Trophoblast cell (in vitro differentiated cells and primary cell): ENCODE measurements around the gene TTYH2.

Experiments
- DNase-seq, 2 donors: peaks; one replicate each; pipeline ENCODE4 v3.0.0-alpha.2; 2016
- H2AFZ ChIP-seq: 2 replicates; pipeline ENCODE4 v1.6.1; 2013; ENCODE audit warnings: low read length, moderate library complexity, mild to moderate bottlenecking; ENCODE audit not compliant: insufficient read depth, poor library complexity
- H2AK5ac ChIP-seq: 2 replicates; pipeline ENCODE4 v1.6.1; 2013; ENCODE audit warnings: mild to moderate bottlenecking, low read length
- H2BK120ac ChIP-seq: 2 replicates; pipeline ENCODE4 v1.6.1; 2013; ENCODE audit warnings: low read length, mild to moderate bottlenecking, moderate library complexity; ENCODE audit not compliant: insufficient read depth, poor library complexity
- H2BK12ac ChIP-seq: 2 replicates; pipeline ENCODE4 v1.6.1; 2013; ENCODE audit warnings: mild to moderate bottlenecking, low read length, moderate library complexity
- H2BK5ac ChIP-seq: 2 replicates; pipeline ENCODE4 v1.6.1; 2013; ENCODE audit warnings: low read length, low read depth, moderate library complexity, mild to moderate bottlenecking; ENCODE audit not compliant: poor library complexity
- H3K14ac ChIP-seq: 2 replicates; pipeline ENCODE4 v1.6.1; 2013; ENCODE audit warnings: mild to moderate bottlenecking, low read length
- H3K18ac ChIP-seq: 2 replicates; pipeline ENCODE4 v1.6.1; 2013; ENCODE audit warnings: mild to moderate bottlenecking, low read length
- H3K23ac ChIP-seq: 2 replicates; pipeline ENCODE4 v1.6.1; 2013; ENCODE audit warnings: low read length
- H3K27ac ChIP-seq: 2 replicates; pipeline ENCODE4 v1.5.1; 2013; ENCODE audit warnings: low read depth, mild to moderate bottlenecking, inconsistent platforms, low read length, moderate library complexity
- H3K27me3 ChIP-seq: 2 replicates; pipeline ENCODE4 v1.6.1; 2013; ENCODE audit warnings: inconsistent platforms, mild to moderate bottlenecking, low read length, moderate library complexity; ENCODE audit not compliant: insufficient read depth
- H3K36me3 ChIP-seq, 2 experiments: 1 replicate in 1 of 2; 2 replicates in 1 of 2; pipeline ENCODE4 v1.6.1; 2013; ENCODE audit warnings: low read length in 2 of 2, mild to moderate bottlenecking in 2 of 2, moderate library complexity in 1 of 2; ENCODE audit not compliant: insufficient read depth in 2 of 2, control insufficient read depth in 1 of 2
- H3K4ac ChIP-seq: 2 replicates; pipeline ENCODE4 v1.6.1; 2013; ENCODE audit warnings: low read depth, mild to moderate bottlenecking, low read length, moderate library complexity
- H3K4me1 ChIP-seq, 2 experiments: 1 replicate in 1 of 2; 2 replicates in 1 of 2; pipeline ENCODE4 v1.6.1; 2013; ENCODE audit warnings: low read length in 2 of 2, mild to moderate bottlenecking in 2 of 2, moderate library complexity in 1 of 2; ENCODE audit not compliant: insufficient read depth in 2 of 2, control insufficient read depth in 1 of 2
- H3K4me2 ChIP-seq: 2 replicates; pipeline ENCODE4 v1.6.1; 2013; ENCODE audit warnings: inconsistent platforms, mild to moderate bottlenecking, low read length, moderate library complexity
- H3K4me3 ChIP-seq: 2 replicates; pipeline ENCODE4 v1.5.1; 2013; ENCODE audit warnings: mild to moderate bottlenecking, low read depth, low read length, inconsistent platforms
- H3K79me1 ChIP-seq: one replicate; pipeline ENCODE4 v1.6.1; 2013; ENCODE audit warnings: low read length
- H3K79me2 ChIP-seq: 2 replicates; pipeline ENCODE4 v1.6.1; 2013; ENCODE audit warnings: low read length, mild to moderate bottlenecking; ENCODE audit not compliant: control insufficient read depth, insufficient read depth, poor library complexity
- H3K9ac ChIP-seq: 2 replicates; pipeline ENCODE4 v1.6.1; 2013; ENCODE audit warnings: mild to moderate bottlenecking, low read length
- H3K9me3 ChIP-seq: 2 replicates; pipeline ENCODE4 v1.6.1; 2013; ENCODE audit warnings: low read depth, mild to moderate bottlenecking, control low read depth, inconsistent platforms, low read length; ENCODE audit not compliant: insufficient read depth
- H4K12ac ChIP-seq: 2 replicates; pipeline ENCODE4 v1.6.1; 2013; ENCODE audit warnings: low read depth, mild to moderate bottlenecking, low read length, moderate library complexity
- H4K8ac ChIP-seq: 2 replicates; pipeline ENCODE4 v1.6.1; 2013; ENCODE audit warnings: low read depth, mild to moderate bottlenecking, low read length, moderate library complexity
- H4K91ac ChIP-seq: one replicate; pipeline ENCODE4 v1.6.1; 2013; ENCODE audit warnings: low read depth, mild to moderate bottlenecking, low read length, moderate library complexity
- WGBS: extraction: QIAGEN DNeasy Blood & Tissue Kit; methylation state at CpG from one replicate; pipeline ENCODE4 v1.1.7; 2013; ENCODE audit warnings: missing lambda C conversion rate; ENCODE audit not compliant: insufficient read length, insufficient coverage; ENCODE audit errors: extremely low coverage; 5-methylcytosine and 5-hydroxymethylcytosine counted together

TTYH2 gene

GRCh38 chr17:74194682-74195081 is 18.7 kb upstream of the TTYH2 start:
- H2AK5ac ChIP-seq, result no peak overlapping the region
- H3K9ac ChIP-seq, result no peak overlapping the region
- H4K12ac ChIP-seq, result no peak overlapping the region
- WGBS, result no CpG with 5 or more reads among the region's 9 CpGs
- no peaks in the 10 kb centered on the region for H3K79me1 ChIP-seq
- H3K4me1 ChIP-seq, result no peaks in the 10 kb centered on the region
- H3K27me3 ChIP-seq, result no peaks in the 10 kb centered on the region
- no peaks in the 10 kb centered on the region for H3K79me2 ChIP-seq
- H2BK12ac ChIP-seq, result no peak overlapping the region
- H3K27ac ChIP-seq, result no peak overlapping the region
- no peak overlapping the region for H2BK120ac ChIP-seq
- no peak overlapping the region for H2AFZ ChIP-seq
- no peak overlapping the region for H3K4me3 ChIP-seq
- H4K91ac ChIP-seq, result no peak overlapping the region
- peaks cover under 1% of the 10 kb centered on the region for H3K9me3 ChIP-seq
- no peaks in the 10 kb centered on the region for H3K36me3 ChIP-seq
- no peak for DNase-seq
- H4K8ac ChIP-seq, result no peak overlapping the region
- H3K4ac ChIP-seq, result no peak overlapping the region
- H3K18ac ChIP-seq, result no peak overlapping the region
- H2BK5ac ChIP-seq, result no peak overlapping the region
- no peak overlapping the region for H3K14ac ChIP-seq
- no peak overlapping the region for H3K4me2 ChIP-seq
- no peak overlapping the region for H3K23ac ChIP-seq

DNA sequence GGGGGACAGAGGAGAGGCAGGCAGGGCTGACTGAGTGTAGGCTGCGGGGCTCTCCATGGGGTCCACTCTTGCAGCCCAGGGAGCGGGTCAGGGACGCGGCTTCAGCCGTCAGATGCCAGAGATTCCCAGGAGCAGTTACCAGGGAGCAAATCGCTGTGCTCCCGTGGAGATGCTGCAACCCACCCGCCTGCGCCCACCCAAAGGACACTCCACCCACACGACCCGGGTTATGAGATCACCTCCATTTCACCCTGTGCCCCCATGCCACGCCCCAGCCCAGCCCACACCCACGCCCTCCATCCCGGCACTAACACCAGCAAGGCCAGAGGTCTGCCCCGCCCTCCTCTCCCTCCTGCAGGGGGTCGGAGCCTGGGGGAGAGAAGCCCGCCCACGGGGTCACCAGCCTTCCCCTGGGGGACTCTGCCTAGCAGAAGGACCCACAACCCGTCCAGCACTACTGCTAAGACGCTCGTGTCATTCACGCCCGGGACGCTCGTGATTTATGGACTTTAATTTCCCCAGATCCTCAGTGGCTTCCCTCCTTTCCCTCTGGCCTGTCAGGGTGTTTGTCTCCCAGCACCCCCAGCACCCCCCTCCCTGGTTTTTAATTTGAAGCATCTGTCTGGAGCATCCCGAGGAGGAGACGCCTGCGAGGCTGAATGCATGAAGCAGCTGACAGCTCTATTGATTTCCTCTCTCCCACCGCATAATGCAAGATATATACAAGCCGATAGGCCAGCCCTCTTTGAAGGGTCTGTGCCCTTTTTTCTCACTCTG is 16.6 kb upstream of the TTYH2 start:
- no peak for DNase-seq
- no peak overlapping the region for H3K23ac ChIP-seq
- H3K4me2 ChIP-seq, result no peak overlapping the region
- no peak overlapping the region for H2BK12ac ChIP-seq
- no peak overlapping the region for H2AK5ac ChIP-seq
- no peak overlapping the region for H2BK120ac ChIP-seq
- H3K27ac ChIP-seq, result no peak overlapping the region
- H3K4ac ChIP-seq, result no peak overlapping the region
- H3K79me1 ChIP-seq, result no peaks in the 10 kb centered on the region
- H4K91ac ChIP-seq, result no peak overlapping the region
- H3K4me3 ChIP-seq, result no peak overlapping the region
- H3K4me1 ChIP-seq, result no peaks in the 10 kb centered on the region
- H3K36me3 ChIP-seq, result no peaks in the 10 kb centered on the region
- H3K27me3 ChIP-seq, result no peaks in the 10 kb centered on the region
- no CpG with 5 or more reads among the region's 30 CpGs for WGBS
- no peak overlapping the region for H4K12ac ChIP-seq
- H3K14ac ChIP-seq, result no peak overlapping the region
- no peak overlapping the region for H3K18ac ChIP-seq
- H3K79me2 ChIP-seq, result no peaks in the 10 kb centered on the region
- H4K8ac ChIP-seq, result no peak overlapping the region
- no peak overlapping the region for H2BK5ac ChIP-seq
- no peak overlapping the region for H2AFZ ChIP-seq
- no peaks in the 10 kb centered on the region for H3K9me3 ChIP-seq
- H3K9ac ChIP-seq, result no peak overlapping the region

DNA sequence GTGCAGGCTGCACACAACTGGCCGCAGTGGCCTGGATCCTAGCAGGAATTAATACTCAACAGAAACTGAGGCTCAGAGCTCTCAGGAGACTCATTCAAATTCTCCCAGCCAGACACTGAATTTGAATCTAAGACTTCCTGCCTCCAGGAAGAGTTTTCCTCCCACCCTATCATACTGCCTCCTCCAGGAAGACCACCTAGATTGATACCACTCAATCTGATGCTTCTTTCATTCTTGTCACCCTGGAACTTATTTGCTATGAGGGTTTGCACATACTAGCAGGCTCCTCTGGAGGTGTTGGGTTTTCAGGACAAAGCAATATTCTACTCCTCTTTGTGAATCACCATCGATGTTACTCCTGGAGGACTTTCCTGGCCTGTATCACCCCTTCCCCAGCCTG is 15.6 kb upstream of the TTYH2 start:
- Histone ChIP-seq H3K79me2 (no peaks in the 10 kb centered on the region), H2AK5ac (no peak overlapping the region), H3K4me2 (no peak overlapping the region), H2BK5ac (no peak overlapping the region), H2AFZ (no peak overlapping the region), H3K9ac (no peak overlapping the region), H2BK120ac (no peak overlapping the region), H3K27me3 (no peaks in the 10 kb centered on the region), H4K8ac (no peak overlapping the region), H3K18ac (no peak overlapping the region), H4K91ac (no peak overlapping the region), H4K12ac (no peak overlapping the region), H3K4me1 (no peaks in the 10 kb centered on the region), H3K79me1 (no peaks in the 10 kb centered on the region), H3K4ac (no peak overlapping the region), H2BK12ac (no peak overlapping the region), H3K23ac (no peak overlapping the region), H3K4me3 (no peak overlapping the region), H3K14ac (no peak overlapping the region), H3K36me3 (no peaks in the 10 kb centered on the region), H3K27ac (no peak overlapping the region), H3K9me3 (no peaks in the 10 kb centered on the region)
- DNase-seq, result no peak
- WGBS, result no CpG with 5 or more reads among the region's 2 CpGs

- Histone ChIP-seq H2BK12ac (no peak overlapping the region), H3K18ac (no peak overlapping the region), H4K8ac (no peak overlapping the region), H4K12ac (no peak overlapping the region), H4K91ac (no peak overlapping the region), H3K79me2 (peaks cover 1% of the 10 kb centered on the region), H3K9me3 (no peaks in the 10 kb centered on the region), H3K4ac (no peak overlapping the region), H3K27me3 (no peaks in the 10 kb centered on the region), H3K9ac (no peak overlapping the region), H2AFZ (no peak overlapping the region), H3K27ac (no peak overlapping the region), H2AK5ac (no peak overlapping the region), H3K79me1 (peaks cover 2% of the 10 kb centered on the region), H3K4me3 (no peak overlapping the region), H3K36me3 (no peaks in the 10 kb centered on the region), H3K23ac (no peak overlapping the region), H2BK5ac (no peak overlapping the region), H3K4me1 (peaks cover 0 to 3% of the 10 kb centered on the region in 2 experiments), H2BK120ac (no peak overlapping the region), H3K4me2 (no peak overlapping the region), H3K14ac (no peak overlapping the region)
- no CpG with 5 or more reads among the region's 6 CpGs for WGBS
- DNase-seq, result no peak
Observed at GRCh38 chr17:74198694-74199093, 14.7 kb upstream of the TTYH2 start.
